Breast epithelium (tissue), 4 donors: ENCODE results near the gene KLHL22. TPM values are rescaled to one million over a fixed set of nuclear protein-coding genes. Genes with fewer than 3 reads are reported as not detected.
"Not testable (repeated sequence)": the region's sequence is repeated elsewhere in the genome, so short reads cannot be mapped to it uniquely, and the experiment has no call there.

ENCODE experiments used
- DNase-seq, 2 donors: peaks; one replicate each; pipeline ENCODE4 v3.0.0-alpha.2; 2019; ENCODE audit warnings: low spot score in 2 of 2
- H3K27ac ChIP-seq, 2 donors: fragments of 200-600 bp; sonication (generic) in 1 of 2; one replicate each; pipeline ENCODE4 v1.5.1; 2016 to 2019; ENCODE audit warnings: mild to moderate bottlenecking in 1 of 2
- H3K27me3 ChIP-seq, 2 donors: fragments of 200-600 bp; sonication (generic) in 1 of 2; one replicate each; pipeline versions ENCODE4 v1.5.1 to v1.6.0; 2017 to 2019; ENCODE audit warnings: control low read depth in 1 of 2, mild to moderate bottlenecking in 1 of 2
- H3K36me3 ChIP-seq: fragments of 200-600 bp; one replicate; pipeline ENCODE4 v1.5.1; 2019
- H3K4me1 ChIP-seq, 2 donors: fragments of 200-600 bp; sonication (generic); one replicate each; pipeline ENCODE4 v1.5.1; 2016 to 2019; ENCODE audit warnings: control low read depth in 1 of 2
- H3K4me3 ChIP-seq, 3 donors: fragments of 200-600 bp; sonication (generic); 1 replicate in 2 of 3; 2 replicates in 1 of 3; pipeline ENCODE4 v1.5.1; 2016 to 2019; ENCODE audit warnings: mild to moderate bottlenecking in 3 of 3, moderate library complexity in 2 of 3
- H3K9me3 ChIP-seq, 2 donors: fragments of 200-600 bp; sonication (generic) in 1 of 2; one replicate each; pipeline ENCODE4 v1.5.1; 2016 to 2019; ENCODE audit warnings: control low read depth in 1 of 2
- CTCF ChIP-seq, 3 donors: fragments of 450-650 bp; IDR thresholded peaks; one replicate each; pipeline ENCODE4 v1.5.1; 2016 to 2017; ENCODE audit warnings: antibody characterized with exemption in 3 of 3, mild to moderate bottlenecking in 3 of 3, moderate library complexity in 3 of 3
- POLR2A ChIP-seq: fragments of 450-650 bp; IDR thresholded peaks from one replicate; pipeline ENCODE4 v1.6.1; 2016; ENCODE audit warnings: antibody characterized with exemption, mild to moderate bottlenecking, moderate library complexity
- POLR2AphosphoS5 ChIP-seq, 3 donors: sonication (generic); formaldehyde crosslinking; IDR thresholded peaks; one replicate each; pipeline ENCODE4 v1.6.1; 2017; ENCODE audit warnings: antibody characterized with exemption in 3 of 3
- intact Hi-C: fragments of 100-400 bp; cut with DNase I; formaldehyde crosslinking; loops from one replicate; pipeline ENCODE4 v1.15.1; 2023; ENCODE audit warnings: low total_unique reads
- total RNA-seq, 3 donors: library from RNA; depleted of rRNA; stranded (reverse); fragments of >200 nt; gene quantifications; one replicate each; pipeline ENCODE4 v1.1.0, GENCODE V29; 2016

KLHL22 gene
- total RNA-seq, 3 donors from 2014 or later, result 28.5 to 38.0 (median 35.4) TPM

GRCh38 chr22:20488946-20489345, 6.6 kb downstream of the KLHL22 start:
- intact Hi-C loops, result no loop called here
- no peak overlapping the region for H3K4me3 ChIP-seq
- no peak for TF ChIP-seq POLR2A
- TF ChIP-seq POLR2AphosphoS5 (IDR thresholded peaks at IDR 0.05), result no peak
- TF ChIP-seq CTCF (IDR thresholded peaks at IDR 0.05), result no peak

GRCh38 chr22:20487715-20488114, 7.9 kb downstream of the KLHL22 start:
- Histone ChIP-seq H3K27me3 (no peaks in the 10 kb centered on the region), H3K9me3 (no peaks in the 10 kb centered on the region), H3K4me1 (no peaks in the 10 kb centered on the region), H3K27ac (no peak overlapping the region), H3K36me3 (no peaks in the 10 kb centered on the region), H3K4me3 (no peak overlapping the region)
- no peak for DNase-seq
- TF ChIP-seq POLR2A, result no peak
- TF ChIP-seq CTCF (IDR thresholded peaks at IDR 0.05), result no peak
- TF ChIP-seq POLR2AphosphoS5 (IDR thresholded peaks at IDR 0.05), result no peak
- intact Hi-C loops, result no loop called here

More at GRCh38 chr22:20488946-20489345, 6.6 kb downstream of the KLHL22 start:
- no peaks in the 10 kb centered on the region for H3K36me3 ChIP-seq
- H3K27me3 ChIP-seq, result no peaks in the 10 kb centered on the region
- DNase-seq, result no peak
- H3K9me3 ChIP-seq, result no peaks in the 10 kb centered on the region
- H3K27ac ChIP-seq, result no peak overlapping the region
- H3K4me1 ChIP-seq, result peaks cover 0 to 3% of the 10 kb centered on the region in 2 donors

- no peaks in the 10 kb centered on the region for H3K36me3 ChIP-seq
- no peaks in the 10 kb centered on the region for H3K27me3 ChIP-seq
- DNase-seq, result no peak
- H3K4me3 ChIP-seq, result no peak overlapping the region
- intact Hi-C loops, result no loop called here
- no peak overlapping the region for H3K27ac ChIP-seq
- H3K4me1 ChIP-seq, result no peaks in the 10 kb centered on the region
- TF ChIP-seq POLR2A, result no peak
- no peak for TF ChIP-seq POLR2AphosphoS5 (IDR thresholded peaks at IDR 0.05)
- no peaks in the 10 kb centered on the region for H3K9me3 ChIP-seq
Measured at GRCh38 chr22:20486229-20486628, 9.4 kb downstream of the KLHL22 start.

- TF ChIP-seq CTCF (IDR thresholded peaks at IDR 0.05) (no peak), POLR2A (no peak), POLR2AphosphoS5 (IDR thresholded peaks at IDR 0.05) (no peak)
Measured at GRCh38 chr22:20484948-20485683, 10.5 kb downstream of the KLHL22 start.

GRCh38 chr22:20483771-20484170, 11.8 kb downstream of the KLHL22 start:
- Histone ChIP-seq H3K4me3 (no peak overlapping the region), H3K27ac (no peak overlapping the region), H3K9me3 (no peaks in the 10 kb centered on the region), H3K27me3 (no peaks in the 10 kb centered on the region), H3K4me1 (no peaks in the 10 kb centered on the region), H3K36me3 (no peaks in the 10 kb centered on the region)
- intact Hi-C loops, result no loop called here
- no peak for DNase-seq
- no peak for TF ChIP-seq POLR2A
- no peak for TF ChIP-seq CTCF (IDR thresholded peaks at IDR 0.05)
- no peak for TF ChIP-seq POLR2AphosphoS5 (IDR thresholded peaks at IDR 0.05)

More at GRCh38 chr22:20484948-20485683, 10.5 kb downstream of the KLHL22 start:
- Histone ChIP-seq H3K36me3 (no peaks in the 10 kb centered on the region), H3K27ac (no peak overlapping the region), H3K4me1 (no peaks in the 10 kb centered on the region), H3K4me3 (no peak overlapping the region), H3K27me3 (no peaks in the 10 kb centered on the region), H3K9me3 (no peaks in the 10 kb centered on the region)
- intact Hi-C loops, result no loop called here
- DNase-seq, result no peak

- H3K4me1 ChIP-seq, H3K4me3 ChIP-seq, H3K27ac ChIP-seq, intact Hi-C loops, H3K9me3 ChIP-seq, H3K27me3 ChIP-seq, H3K36me3 ChIP-seq, DNase-seq: not testable (repeated sequence)
Measured at GRCh38 chr22:20483143-20483506, 12.5 kb downstream of the KLHL22 start.
